DND-41 (cell line): Measurements from ENCODE around the gene CHD6.

Experiments used
- ATAC-seq: fragments of 200-7000 bp; cut with Tn5 transposase; 3 replicates; pipeline ENCODE4 v1.9.1; 2021; ENCODE audit warnings: low read depth; ENCODE audit not compliant: insufficient read depth
- DNase-seq: peaks from one replicate; pipeline ENCODE4 v3.0.0-alpha.2; 2020
- H2AFZ ChIP-seq: 2 replicates; pipeline ENCODE4 v1.6.0; 2012; ENCODE audit warnings: low read depth, low read length
- H3K27ac ChIP-seq: 2 replicates; pipeline ENCODE4 v1.5.1; 2012; ENCODE audit warnings: low read length, inconsistent platforms
- H3K27me3 ChIP-seq: fragments of 200-600 bp; sonication (generic); 2 replicates; pipeline ENCODE4 v1.6.0; 2012; ENCODE audit warnings: low read length, mild to moderate bottlenecking, inconsistent platforms; ENCODE audit not compliant: insufficient read depth, poor library complexity
- H3K36me3 ChIP-seq: 2 replicates; pipeline ENCODE4 v1.5.1; 2012; ENCODE audit warnings: low read length, inconsistent platforms; ENCODE audit not compliant: insufficient read depth
- H3K4me1 ChIP-seq: 2 replicates; pipeline ENCODE4 v1.5.1; 2012; ENCODE audit warnings: mild to moderate bottlenecking, low read length; ENCODE audit not compliant: insufficient read depth
- H3K4me2 ChIP-seq: 2 replicates; pipeline ENCODE4 v1.6.0; 2012; ENCODE audit warnings: mild to moderate bottlenecking, moderate library complexity, low read length, inconsistent platforms; ENCODE audit not compliant: insufficient read depth
- H3K4me3 ChIP-seq, 2 experiments: fragments of 200-600 bp in 1 of 2; shearing (Covaris generic) in 1 of 2; 2 replicates each; pipeline ENCODE4 v1.5.1; 2012 to 2016; ENCODE audit warnings: inconsistent platforms in 2 of 2, low read length in 2 of 2, mild to moderate bottlenecking in 2 of 2, low read depth in 1 of 2, moderate library complexity in 1 of 2
- H3K79me2 ChIP-seq: 2 replicates; pipeline ENCODE4 v1.6.0; 2012; ENCODE audit warnings: low read length, inconsistent platforms; ENCODE audit not compliant: insufficient read depth
- H3K9ac ChIP-seq: 2 replicates; pipeline ENCODE4 v1.6.0; 2012; ENCODE audit warnings: low read depth, mild to moderate bottlenecking, inconsistent platforms, low read length, moderate library complexity
- H3K9me3 ChIP-seq: 2 replicates; pipeline ENCODE4 v1.5.1; 2012; ENCODE audit warnings: low read length, moderate library complexity, mild to moderate bottlenecking, inconsistent platforms; ENCODE audit not compliant: insufficient read depth, severe bottlenecking
- H4K20me1 ChIP-seq: 2 replicates; pipeline ENCODE4 v1.6.0; 2012; ENCODE audit warnings: low read length; ENCODE audit not compliant: insufficient read depth
- EZH2 ChIP-seq: IDR thresholded peaks from 3 replicates; pipeline ENCODE4 v1.6.1; 2012; ENCODE audit warnings: borderline replicate concordance, low read depth, mild to moderate bottlenecking, moderate library complexity, low read length, inconsistent platforms; ENCODE audit not compliant: severe bottlenecking
- TF ChIP-seq, protein P1 (sequence below): IDR thresholded peaks from 2 replicates; pipeline ENCODE4 v1.5.1; 2012; ENCODE audit warnings: borderline replicate concordance, low read length, moderate library complexity, mild to moderate bottlenecking; ENCODE audit not compliant: poor library complexity, severe bottlenecking; ENCODE audit errors: extremely low read depth

The CHD6 gene

DNA sequence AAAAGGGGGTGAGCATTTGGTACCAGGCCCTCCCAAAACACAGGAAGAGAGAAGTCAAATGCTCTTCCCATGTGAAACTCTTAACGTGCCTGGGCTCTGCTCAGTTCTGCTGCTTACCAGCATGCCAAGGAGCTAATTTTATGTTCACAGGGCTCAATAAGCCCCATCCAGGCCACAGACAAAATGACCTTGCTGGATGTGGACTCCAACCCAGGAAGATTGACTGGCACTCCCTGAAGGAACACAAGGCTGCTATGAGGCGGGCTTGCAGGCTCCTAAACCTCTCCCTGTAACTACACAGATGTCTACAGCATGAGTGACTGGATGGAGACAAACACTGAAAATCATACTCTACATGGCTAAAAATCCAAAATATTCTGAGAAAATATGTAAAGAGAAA is 50.6 kb downstream of the CHD6 start:
- Histone ChIP-seq H3K79me2 (peaks cover 98% of the 10 kb centered on the region), H3K36me3 (peaks cover 16% of the 10 kb centered on the region), H2AFZ (no peak overlapping the region), H3K9me3 (no peaks in the 10 kb centered on the region), H3K4me1 (no peaks in the 10 kb centered on the region), H3K27ac (no peak overlapping the region), H3K9ac (no peak overlapping the region), H3K27me3 (no peaks in the 10 kb centered on the region), H3K4me2 (no peak overlapping the region), H3K4me3 (no peak overlapping the region), H4K20me1 (peaks cover 77% of the 10 kb centered on the region)
- ATAC-seq (no peak), DNase-seq (no peak)
- TF ChIP-seq, protein P1, sequence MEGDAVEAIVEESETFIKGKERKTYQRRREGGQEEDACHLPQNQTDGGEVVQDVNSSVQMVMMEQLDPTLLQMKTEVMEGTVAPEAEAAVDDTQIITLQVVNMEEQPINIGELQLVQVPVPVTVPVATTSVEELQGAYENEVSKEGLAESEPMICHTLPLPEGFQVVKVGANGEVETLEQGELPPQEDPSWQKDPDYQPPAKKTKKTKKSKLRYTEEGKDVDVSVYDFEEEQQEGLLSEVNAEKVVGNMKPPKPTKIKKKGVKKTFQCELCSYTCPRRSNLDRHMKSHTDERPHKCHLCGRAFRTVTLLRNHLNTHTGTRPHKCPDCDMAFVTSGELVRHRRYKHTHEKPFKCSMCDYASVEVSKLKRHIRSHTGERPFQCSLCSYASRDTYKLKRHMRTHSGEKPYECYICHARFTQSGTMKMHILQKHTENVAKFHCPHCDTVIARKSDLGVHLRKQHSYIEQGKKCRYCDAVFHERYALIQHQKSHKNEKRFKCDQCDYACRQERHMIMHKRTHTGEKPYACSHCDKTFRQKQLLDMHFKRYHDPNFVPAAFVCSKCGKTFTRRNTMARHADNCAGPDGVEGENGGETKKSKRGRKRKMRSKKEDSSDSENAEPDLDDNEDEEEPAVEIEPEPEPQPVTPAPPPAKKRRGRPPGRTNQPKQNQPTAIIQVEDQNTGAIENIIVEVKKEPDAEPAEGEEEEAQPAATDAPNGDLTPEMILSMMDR: no peak
- TF ChIP-seq EZH2: no peak

DNA sequence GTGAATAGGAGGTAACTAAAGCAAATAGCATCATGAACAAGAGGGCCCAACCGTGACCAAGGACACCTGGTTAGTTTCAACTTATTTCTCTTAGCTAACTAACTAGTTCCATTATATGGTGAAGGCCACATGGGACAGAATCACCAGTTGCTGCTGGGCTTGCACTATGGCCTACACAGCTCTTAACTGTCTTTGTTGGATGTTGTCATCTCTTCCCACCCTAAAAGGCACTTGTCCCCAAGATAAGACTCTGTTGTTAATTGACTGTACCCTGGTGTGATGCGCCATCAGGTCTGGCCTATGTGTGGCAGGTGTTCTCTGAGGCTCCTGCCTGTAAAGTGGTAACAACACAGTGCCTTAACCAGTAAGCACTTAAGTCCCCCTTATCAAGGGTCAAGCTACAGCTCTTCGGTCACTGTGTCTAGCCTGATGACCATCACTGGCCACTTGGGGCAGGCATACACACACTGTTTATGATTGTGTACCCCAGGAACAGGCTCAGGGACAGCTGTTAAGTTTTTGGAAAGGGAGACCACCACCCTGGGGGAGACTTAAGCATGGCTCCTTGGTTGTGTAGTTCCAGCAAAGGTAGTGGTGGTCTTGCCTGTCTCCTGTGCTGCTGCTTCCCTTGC is 51.2 kb downstream of the CHD6 start:
- H3K27ac ChIP-seq: no peak overlapping the region
- H3K79me2 ChIP-seq: peaks cover 98% of the 10 kb centered on the region
- ATAC-seq: no peak
- peaks cover 71% of the 10 kb centered on the region for H4K20me1 ChIP-seq
- DNase-seq: no peak
- TF ChIP-seq, protein P1: no peak
- TF ChIP-seq EZH2: no peak
- H3K4me3 ChIP-seq: no peak overlapping the region
- no peak overlapping the region for H3K9ac ChIP-seq
- H2AFZ ChIP-seq: no peak overlapping the region
- H3K4me2 ChIP-seq: no peak overlapping the region
- H3K4me1 ChIP-seq: no peaks in the 10 kb centered on the region
- H3K9me3 ChIP-seq: no peaks in the 10 kb centered on the region
- H3K36me3 ChIP-seq: peaks cover 16% of the 10 kb centered on the region
- no peaks in the 10 kb centered on the region for H3K27me3 ChIP-seq

DNA sequence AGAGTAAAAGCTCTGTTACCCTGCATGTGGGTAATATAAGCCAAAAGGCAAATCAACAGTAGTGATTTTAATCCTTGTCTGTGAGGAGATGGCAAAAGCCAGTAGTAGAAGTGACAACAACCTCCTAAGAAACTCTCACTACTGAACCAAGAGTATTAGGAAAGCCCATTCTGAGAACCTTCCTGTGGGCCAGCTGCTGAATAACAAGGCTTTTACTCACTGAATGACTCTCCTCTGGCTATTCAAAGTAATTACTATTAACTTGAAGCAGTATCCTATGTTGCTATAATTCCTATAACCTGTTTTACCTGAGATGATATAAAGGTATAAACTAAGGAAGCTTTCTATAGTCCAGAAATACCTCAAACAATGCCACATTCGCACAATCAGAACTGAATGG is 55.1 kb downstream of the CHD6 start:
- Histone ChIP-seq H3K4me1 (no peaks in the 10 kb centered on the region), H3K4me2 (no peak overlapping the region), H3K9me3 (no peaks in the 10 kb centered on the region), H3K36me3 (peaks cover 23% of the 10 kb centered on the region), H3K27me3 (no peaks in the 10 kb centered on the region), H3K27ac (no peak overlapping the region), H3K4me3 (no peak overlapping the region), H4K20me1 (peaks cover 59% of the 10 kb centered on the region), H2AFZ (no peak overlapping the region), H3K79me2 (peaks cover 98% of the 10 kb centered on the region), H3K9ac (no peak overlapping the region)
- DNase-seq (no peak), ATAC-seq (no peak)
- TF ChIP-seq EZH2: no peak
- TF ChIP-seq, protein P1: no peak

DNA sequence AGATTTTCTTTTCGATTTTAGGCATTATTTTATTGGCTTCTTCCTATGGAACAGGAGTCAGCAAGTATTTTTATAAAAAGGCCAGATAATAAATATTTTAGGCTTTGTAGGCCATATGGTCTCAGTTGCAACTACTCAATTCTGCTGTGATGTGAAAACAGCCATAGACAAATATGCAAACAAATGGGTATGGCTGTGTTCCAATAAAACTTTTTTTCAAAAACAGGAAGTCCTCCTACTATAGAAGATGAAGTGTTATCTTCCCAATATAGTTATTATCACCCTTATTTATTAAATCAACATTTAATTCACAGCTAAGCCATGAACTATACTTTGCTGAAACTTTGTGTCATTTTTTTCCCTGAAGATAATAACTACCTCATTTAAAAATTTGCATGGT is 57.2 kb downstream of the CHD6 start:
- no peak for TF ChIP-seq EZH2
- TF ChIP-seq, protein P1: no peak
- Histone ChIP-seq H3K79me2 (peaks cover 98% of the 10 kb centered on the region), H3K9ac (no peak overlapping the region), H3K9me3 (peaks cover 11% of the 10 kb centered on the region), H3K4me3 (no peak overlapping the region), H2AFZ (no peak overlapping the region), H3K4me2 (no peak overlapping the region), H3K4me1 (no peaks in the 10 kb centered on the region), H3K27ac (no peak overlapping the region), H4K20me1 (peaks cover 40% of the 10 kb centered on the region), H3K36me3 (peaks cover 25% of the 10 kb centered on the region), H3K27me3 (no peaks in the 10 kb centered on the region)
- DNase-seq (no peak), ATAC-seq (no peak)
